ENCODE data around the gene C16orf89. TPM values are rescaled to one million over a fixed set of nuclear protein-coding genes. Genes with fewer than 3 reads are reported as not detected.
A peak's percentile ranks its signal among the peaks of the same experiment; 100 is the strongest.
"Not testable (repeated sequence)": the region's sequence is repeated elsewhere in the genome, so short reads cannot be mapped to it uniquely, and the experiment has no call there.

Gene C16orf89, protein sequence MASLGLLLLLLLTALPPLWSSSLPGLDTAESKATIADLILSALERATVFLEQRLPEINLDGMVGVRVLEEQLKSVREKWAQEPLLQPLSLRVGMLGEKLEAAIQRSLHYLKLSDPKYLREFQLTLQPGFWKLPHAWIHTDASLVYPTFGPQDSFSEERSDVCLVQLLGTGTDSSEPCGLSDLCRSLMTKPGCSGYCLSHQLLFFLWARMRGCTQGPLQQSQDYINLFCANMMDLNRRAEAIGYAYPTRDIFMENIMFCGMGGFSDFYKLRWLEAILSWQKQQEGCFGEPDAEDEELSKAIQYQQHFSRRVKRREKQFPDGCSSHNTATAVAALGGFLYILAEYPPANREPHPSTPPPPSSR
- total RNA-seq: 2.9 TPM
- long read RNA-seq, partial matches to known transcripts: 1 of 5 reads
- long read RNA-seq, other reads (novel, unspliced or antisense): 0 of 5 reads

DNA sequence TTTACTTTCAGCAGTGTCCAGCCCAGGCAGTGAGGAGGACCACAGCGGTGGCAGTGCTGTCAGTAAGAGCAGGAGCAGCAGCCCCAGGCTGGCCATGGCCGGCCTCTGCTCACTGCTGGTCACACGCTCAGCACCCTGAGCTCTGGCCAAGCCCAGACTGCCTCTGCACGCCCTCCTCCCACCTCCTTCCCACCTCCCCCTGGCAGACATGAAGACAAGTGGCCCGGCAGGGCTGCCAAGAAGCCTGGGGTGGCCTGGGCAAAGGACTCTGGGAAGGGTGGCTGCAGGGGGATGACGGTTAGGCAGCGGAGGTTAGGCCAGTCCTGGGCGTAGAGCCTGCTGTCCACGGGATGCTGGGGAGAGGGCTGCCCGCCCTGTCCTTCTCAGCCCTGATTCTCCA, at the start of gene C16orf89:
TSS of gene C16orf89 (minus strand) at position 144 of the 400 bp plus-strand sequence. CDS start at position 96, 48 bp downstream.
- intact Hi-C loops (cut with micrococcal nuclease): no loop called here
- peak; percentile 51 for ATAC-seq
- no peak for DNase-seq

DNA sequence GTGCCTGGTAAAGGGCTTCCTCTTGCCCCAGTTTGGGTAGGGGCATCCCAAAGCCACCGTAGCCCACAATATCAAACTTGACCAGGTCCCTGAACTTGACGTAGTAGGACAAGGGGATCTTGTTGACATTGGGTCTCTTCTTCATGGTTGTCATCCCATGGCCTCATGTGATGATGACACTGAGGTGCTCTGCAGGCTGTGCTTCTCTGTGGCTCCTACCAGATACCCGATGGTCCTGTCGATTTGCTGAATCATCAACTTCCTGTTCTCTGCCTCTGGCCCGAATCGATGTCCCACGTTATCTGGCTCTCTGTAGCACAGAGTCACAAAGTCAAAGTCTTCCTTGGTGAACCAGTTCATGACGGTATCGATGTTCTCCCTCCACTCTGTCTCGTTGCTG, 45.2 kb upstream of the C16orf89 start:
- DNase-seq; intact Hi-C loops (cut with micrococcal nuclease); ATAC-seq: not testable (repeated sequence)

DNA sequence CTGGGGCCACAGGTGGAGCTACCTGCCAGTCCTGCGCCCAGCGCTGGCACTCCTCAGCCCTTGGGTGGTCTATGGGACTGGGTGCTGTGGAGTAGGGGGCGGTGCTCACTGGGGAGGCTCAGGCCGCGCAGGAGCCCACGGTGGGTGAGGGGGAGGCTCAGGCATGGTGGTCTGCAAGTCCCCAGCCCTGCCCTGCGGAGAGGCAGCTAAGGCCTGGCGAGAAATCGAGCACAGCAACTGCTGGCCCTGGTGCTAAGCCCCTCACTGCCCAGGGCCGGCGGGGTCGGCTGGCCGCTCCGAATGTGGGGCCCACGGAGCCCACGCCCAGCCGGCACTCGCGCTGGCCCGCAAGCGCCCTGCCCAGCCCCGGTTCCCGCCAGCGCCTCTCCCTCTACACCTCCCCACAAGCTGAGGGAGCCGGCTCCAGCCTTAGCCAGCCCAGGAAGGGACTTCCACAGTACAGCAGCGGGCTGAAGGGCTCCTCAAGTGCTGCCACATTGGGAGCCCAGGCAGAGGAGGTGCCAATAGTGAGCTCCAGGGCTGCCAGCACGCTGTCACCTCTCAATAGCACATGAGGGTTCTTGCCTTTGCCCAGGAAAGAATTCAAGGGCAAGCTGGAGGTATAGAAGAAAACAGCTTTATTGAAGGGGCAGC, 42.9 kb upstream of the C16orf89 start:
- peak; percentile 69 for DNase-seq
- intact Hi-C loops (cut with micrococcal nuclease): no loop called here
- ATAC-seq: peak; percentile 82

DNA sequence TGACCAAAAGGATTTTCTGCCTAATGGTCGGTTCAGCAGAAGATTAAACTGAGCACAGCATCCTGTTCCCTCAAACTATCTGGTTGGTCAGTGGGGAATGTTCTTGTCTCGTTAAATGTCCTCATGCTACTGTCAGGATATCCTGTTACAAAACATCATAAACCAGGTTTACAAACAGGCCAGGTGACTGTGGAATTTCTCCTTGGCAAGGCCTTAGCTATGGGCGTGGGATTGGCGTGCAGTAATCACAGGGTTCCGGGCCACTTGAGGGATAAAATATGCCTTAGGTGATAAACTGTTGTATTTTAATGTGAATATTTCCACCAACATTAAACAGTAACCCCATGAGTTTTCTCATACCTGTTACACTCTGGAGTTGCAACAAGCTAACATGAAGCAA, 39.3 kb upstream of the C16orf89 start:
- intact Hi-C loops (cut with micrococcal nuclease); ATAC-seq; DNase-seq: not testable (repeated sequence)

DNA sequence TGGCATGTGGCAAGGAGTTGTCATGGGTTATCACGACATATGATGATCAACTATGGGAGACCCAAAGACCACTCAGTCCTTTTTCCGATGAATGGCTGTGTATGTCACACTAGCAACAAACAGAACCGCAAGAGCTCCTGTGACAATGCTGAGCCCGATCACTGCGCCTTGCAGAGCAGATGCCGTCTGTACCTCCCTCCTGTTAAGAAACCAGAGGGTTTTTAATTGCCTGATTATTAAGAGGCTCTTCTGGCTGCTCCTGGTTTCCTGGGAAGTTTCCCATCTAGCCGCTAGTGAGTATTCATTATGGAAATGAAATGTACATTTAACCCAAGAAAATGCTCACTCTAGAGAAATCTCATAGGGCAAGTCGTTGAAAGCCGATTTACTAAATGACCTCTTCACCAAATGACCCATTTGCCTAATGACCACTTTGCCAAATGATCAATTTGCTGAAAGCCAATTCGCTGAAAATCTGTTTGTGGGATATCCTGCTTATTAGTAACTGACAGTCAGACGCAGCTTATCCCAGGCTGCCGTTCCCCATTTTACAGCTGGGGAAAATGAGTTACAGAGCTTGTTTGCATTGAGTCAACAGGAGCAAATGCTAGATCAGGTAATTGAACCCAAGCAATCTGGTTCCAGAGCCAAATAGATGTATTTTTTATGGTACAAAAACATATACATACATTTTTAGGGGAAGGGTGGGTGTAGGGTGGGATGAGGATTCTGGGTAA, 37.7 kb upstream of the C16orf89 start:
- ATAC-seq; intact Hi-C loops (cut with micrococcal nuclease); DNase-seq: not testable (repeated sequence)

DNA sequence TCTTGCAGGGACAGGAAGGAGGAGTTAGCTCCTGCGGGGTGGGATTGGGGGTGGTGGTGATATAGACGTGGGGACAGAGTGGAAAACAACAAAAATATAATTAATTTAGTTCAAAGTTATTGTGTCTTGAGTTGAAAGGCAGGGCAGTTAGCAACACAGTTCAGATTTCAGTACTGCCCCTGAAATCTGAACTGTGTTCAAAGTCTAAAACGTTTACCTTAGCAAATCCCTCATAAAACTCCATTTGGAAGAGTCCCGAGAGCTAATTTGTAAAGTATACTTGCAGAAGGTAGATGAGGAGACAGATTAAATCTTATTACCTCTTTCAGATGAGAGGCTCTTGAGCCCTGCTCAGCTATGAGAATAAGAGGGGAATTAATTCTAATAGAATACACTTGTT, 33.4 kb upstream of the C16orf89 start:
- ATAC-seq; intact Hi-C loops (cut with micrococcal nuclease); DNase-seq: not testable (repeated sequence)

DNA sequence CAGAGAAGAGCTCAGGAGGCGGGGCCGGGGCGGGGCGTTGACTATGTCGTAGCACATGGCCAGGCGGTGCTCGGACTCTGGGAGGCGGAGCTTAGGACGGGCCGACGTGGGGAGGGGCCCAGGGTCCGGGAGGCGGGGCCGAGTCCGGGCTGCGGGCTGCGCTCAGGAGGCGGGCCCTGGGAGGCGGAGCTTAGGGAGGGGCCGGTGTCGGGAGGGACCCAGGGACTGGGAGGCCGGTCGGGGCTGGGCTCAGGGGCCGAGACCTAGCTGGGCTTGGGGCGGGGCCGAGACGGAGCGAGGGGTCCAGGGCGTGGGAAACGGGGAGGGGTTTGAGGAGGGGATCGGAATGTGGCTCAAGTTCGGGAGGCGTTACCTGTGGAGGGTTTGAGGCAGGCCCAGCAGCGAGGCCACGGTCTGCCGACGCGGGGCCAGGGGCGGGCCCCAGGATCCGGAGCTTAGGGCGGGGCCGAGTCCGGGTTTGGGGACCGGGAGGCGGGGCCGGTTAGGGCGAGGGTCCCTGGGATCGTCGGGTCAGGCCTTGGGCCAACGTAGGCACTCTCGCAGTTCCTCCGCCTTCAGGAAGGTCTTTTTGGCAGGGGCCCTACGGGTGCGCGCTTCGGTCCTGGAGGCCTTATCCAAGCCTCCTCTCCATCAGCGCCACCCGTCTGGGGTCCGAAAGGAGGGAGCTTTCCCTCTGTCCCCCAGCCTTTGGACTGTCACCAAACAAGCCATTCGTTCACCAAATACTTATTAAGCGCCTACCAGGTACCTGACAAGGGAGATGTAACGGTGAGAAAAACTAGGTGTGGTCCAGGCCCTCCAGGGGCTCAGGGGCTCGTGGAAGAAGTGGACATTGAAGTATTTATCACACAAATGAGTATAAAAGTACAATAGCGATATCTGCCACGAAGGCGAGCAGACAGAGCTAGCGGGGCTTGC, 32.7 kb upstream of the C16orf89 start:
- ATAC-seq; intact Hi-C loops (cut with micrococcal nuclease): not testable (repeated sequence)
- peak; percentile 88 for DNase-seq

DNA sequence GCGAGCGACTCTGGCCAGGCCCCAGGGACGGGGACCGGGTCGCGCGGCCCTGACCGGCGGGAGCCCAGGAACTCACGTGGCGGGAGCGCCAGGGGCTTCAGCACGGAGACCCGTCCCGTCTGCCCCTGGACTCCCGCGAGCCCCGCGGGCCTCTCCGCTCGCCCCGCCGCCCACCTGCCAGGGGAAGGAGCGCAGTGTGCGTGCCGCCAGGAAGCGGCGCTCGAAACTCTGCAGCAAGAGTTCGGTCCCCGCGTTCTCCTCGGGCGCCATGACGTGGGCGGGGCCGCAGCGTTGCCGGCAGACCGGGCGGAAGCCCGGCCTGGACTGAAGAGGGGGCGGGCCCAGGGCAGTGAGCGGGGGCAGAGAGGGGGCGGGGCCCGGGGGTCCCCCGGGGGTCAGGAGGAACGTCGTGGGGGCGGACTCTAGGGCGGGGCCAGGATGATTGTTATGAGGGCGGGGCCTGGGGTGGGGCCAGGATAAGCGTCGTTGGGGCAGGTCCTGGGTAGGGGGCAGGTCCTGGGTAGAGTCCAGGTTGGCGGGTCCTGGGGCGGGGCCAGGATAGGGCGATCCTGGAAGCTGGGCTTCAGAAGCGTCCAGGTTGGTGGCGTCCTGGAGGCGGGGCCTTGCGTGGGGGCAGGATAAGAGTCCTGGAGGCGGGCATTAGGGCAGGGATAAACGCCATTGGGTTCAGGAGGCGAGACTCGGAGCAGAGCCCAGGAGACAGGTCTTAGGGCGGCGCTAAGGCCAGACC, 31.9 kb upstream of the C16orf89 start, which contains the start of gene EEF2KMT:
TSS of gene EEF2KMT (minus strand) at position 326 of the 751 bp plus-strand sequence. CDS start at position 270, 56 bp downstream.
- DNase-seq: peak; percentile 100
- intact Hi-C loops (cut with micrococcal nuclease): not testable (repeated sequence)
- ATAC-seq: peak; percentile 100

DNA sequence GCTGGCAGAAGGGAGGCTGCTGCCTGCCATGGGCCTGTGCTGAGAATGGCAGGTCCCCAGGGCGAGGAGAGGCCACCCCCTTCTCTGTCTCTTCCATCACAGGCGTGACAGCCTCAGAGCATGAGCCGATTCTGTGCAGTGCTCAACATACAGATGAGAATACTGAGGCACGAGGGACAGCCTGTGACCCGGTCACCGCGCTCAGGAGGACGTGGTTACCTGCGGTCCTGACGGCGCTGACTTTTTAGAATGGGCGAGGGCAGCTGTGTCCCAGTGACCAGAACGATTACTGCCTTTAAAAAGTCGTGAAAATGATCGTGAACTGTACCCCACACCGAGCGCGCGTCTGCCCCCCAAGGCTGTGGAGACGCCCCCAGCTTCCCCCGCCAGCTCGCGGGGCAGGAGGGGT, 31.3 kb upstream of the C16orf89 start:
- DNase-seq; ATAC-seq; intact Hi-C loops (cut with micrococcal nuclease): not testable (repeated sequence)

DNA sequence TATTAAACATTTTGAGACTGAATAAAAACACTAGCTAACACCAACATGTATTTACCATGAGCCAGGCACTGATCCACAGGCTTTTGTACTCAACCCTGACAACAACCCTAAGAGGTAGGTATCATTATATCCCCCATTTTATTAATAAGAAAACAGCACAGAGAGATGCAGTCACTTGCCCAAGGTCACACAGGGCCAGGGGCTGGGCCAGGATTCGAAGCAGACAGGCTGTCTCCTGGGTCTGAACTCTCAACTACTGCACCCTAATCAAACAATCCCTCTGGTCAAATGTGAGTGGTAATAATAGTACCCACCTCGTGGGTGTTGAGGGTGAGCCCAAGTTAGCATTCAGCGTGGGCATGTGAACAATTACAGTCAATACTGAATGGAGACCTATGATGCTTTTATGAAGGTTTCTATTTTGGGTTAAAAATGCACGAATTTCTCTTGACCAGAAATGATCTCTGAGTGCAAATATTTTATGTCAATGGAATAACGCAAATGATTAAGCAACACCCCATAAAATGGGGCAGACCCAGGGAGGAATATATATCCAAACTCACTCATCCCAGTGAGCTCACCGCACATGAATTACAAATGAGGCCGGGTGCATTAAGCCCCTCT, 30.8 kb upstream of the C16orf89 start:
- intact Hi-C loops (cut with micrococcal nuclease); DNase-seq: not testable (repeated sequence)

DNA sequence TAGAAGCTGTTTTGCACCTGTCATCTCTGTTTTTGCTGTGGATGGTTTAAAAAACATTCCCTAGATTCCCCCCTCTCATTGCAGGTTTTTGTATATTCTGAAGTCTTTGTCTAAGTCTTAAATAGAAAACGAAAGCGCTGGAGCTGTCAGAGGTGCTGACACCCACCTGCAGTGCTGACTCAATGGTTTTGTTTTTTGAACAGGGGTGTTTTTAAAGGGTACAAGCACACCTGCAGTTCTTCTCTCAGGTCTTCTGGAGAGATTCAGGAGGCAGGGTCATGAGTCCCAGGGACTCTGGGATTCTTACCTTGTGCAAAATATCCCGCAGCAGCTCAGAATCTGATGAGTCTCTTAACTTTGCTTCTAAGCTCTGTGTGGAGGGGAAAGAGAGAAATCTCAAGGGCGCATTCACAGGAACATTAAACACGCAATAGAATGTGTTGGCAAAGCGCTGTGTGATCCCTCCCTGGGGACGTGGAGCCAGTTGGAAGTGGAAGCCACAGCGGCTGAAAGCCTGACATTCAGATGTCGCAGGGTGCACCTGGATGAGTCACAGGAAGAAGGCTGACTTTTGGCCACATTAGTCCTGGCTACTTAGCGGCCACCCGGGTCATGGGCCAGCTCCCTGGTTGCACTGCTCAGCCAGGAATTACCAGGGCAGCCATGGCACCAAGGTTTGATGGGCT, 29.5 kb upstream of the C16orf89 start:
- ATAC-seq; intact Hi-C loops (cut with micrococcal nuclease); DNase-seq: not testable (repeated sequence)

More for the DNA sequence above, 30.8 kb upstream of the C16orf89 start:
- ATAC-seq: not testable (repeated sequence)

DNA sequence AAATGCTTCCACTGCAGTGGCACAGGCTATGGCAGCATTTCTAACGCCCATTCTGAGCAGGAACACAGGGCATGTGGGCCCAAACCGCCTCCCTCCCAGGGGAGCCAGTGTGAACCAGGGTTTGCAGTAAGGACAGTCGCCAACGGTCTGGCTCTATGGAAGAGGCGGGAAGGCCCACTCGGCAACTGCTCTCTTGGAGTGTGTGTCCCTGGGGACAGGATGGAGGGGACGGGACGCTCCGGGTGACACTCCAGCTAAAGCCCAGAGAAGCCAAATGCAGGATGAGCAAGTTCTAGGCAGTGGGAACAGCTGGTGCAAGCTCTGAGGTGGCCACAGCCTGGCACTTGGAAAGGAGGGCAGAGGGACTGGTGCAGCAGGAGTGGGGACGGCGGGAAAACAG, 28.0 kb upstream of the C16orf89 start:
- intact Hi-C loops (cut with micrococcal nuclease); ATAC-seq; DNase-seq: not testable (repeated sequence)

DNA sequence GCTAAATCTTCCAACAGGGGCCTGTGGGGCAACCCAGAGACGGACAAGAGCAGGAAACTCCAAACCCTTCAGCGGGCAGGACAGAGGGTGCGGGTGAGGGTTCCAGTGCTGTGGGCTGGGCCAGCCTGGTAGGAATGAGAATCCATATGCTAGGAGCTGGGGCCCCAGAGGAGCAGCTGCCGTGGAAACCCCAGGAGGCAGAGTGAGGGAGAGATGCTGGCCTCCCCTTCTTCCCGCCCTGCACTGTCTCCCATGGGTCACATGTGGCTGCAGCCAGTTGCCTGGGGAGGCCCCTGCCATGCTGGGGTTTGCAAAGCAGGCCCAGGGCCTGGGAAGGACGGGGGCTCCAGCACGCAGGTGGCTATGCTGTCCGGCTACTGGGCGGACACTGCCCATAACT, 27.3 kb upstream of the C16orf89 start:
- ATAC-seq; intact Hi-C loops (cut with micrococcal nuclease); DNase-seq: not testable (repeated sequence)

DNA sequence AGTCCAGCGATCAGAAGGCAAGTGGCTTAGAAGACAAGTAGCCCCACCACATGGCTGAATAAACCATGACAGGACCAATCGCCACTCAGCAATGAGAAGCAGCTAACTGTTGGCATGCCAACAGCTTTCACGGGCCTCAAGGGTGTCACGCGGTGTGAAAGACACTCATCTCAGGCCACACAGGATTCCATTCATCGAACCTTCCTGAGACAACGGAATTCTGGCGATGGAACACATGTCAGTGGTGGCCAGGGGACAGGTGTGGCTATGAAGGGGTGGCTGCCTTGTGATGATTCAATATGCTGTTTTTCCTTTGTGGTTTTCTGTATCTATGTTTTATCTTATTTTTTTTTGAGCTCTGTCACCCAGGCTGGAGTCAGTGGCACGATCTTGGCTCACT, 24.8 kb upstream of the C16orf89 start:
- DNase-seq; ATAC-seq; intact Hi-C loops (cut with micrococcal nuclease): not testable (repeated sequence)

DNA sequence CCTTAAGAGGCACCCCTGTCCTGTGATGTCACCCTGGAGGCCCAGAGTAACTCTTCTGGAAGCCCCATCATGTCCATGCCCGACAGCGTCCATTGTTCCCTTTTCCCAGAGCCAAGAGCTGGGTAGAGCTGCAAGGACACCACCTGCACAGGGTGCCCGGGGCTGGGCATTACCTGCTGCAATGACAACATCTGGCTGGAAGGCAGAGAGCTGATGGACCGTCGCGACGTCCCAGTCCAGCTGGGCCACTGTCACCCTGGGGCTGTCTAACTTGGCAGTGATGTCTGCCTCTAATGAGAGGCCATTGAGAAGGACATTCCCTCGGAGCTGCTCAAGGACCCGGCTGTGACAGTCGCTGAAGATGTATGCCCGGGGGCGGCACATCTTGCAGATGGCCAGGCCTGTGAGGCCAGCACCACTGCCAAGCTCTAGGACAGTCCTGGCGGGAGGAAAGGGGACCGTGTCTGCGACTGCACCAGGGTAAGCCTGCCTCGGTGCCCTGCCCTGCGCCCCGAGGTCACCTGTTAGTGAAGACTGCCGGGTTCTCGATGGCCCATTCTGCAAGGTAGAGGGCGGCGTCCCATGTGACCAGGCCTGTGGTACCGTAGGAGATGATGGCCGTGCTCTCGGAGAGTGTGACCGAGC, 24.3 kb upstream of the C16orf89 start:
- intact Hi-C loops (cut with micrococcal nuclease); DNase-seq; ATAC-seq: not testable (repeated sequence)

DNA sequence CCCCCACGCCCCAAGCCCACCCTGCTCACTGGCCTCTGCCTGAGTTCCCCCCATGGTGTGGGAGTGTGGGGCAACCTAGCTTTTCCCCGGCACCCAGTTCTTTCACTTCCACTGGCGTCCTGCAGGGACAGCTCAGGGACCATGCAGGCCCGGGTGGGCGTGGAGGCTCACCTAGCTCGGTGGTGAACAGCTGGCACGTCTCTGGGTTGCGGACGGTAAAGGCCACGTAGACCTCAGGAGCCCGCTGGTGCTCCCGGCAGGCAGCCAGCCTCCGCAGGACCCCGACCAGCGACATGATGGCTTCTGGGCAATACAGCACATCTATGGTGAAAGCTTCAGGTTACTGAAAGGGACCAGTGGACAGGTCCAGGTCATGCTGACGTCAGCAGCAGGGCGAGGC, 23.2 kb upstream of the C16orf89 start:
- ATAC-seq; DNase-seq; intact Hi-C loops (cut with micrococcal nuclease): not testable (repeated sequence)

Data from left ventricle myocardium superior (tissue), 1 donor.